Kidney capillary endothelial cell (primary cell): ENCODE data around the gene WDR20.
"Not testable (repeated sequence)": the region's sequence is repeated elsewhere in the genome, so short reads cannot be mapped to it uniquely, and the experiment has no call there.

ENCODE experiments used
- DNase-seq: peaks from one replicate; pipeline ENCODE4 v3.0.0-alpha.2; 2018; ENCODE audit warnings: low spot score

The WDR20 gene

DNA sequence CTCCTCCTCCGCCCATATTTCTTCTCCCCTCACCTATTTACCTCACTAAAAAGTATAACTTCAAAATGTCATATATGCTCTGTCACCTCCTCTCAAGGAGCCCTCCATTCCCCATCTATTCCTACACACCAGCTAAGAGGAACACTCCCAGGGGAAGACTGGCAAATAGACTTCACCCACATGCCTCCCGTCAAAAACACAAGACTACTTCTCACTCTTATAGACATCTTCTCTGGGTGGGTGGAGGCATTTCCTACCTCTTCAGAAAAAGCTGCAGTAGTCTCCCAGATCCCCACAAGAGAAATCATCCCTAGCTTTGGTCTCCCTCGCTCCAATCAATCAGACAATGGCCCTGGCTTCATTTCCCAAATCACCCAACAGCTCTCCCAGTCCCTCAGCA lies 99.1 kb downstream of the WDR20 start:
- DNase-seq = no peak

DNA sequence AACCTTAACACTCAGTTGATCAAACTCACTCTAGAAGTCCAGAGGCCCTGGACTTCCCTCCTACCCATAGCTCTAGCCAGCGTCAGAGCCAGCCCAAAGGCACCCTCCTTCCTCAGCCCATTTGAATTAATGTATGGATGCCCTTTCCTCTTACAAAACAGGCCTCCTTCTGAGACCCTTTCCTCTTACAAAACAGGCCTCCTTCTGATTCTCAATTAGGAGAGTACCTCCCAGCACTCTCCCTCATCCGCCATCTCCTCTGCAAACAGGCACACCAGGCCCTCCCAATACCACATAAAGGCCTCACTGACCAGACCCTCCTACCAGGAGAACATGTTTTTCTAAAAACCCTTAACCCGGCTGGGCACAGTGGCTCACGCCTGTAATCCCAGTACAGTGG lies 99.5 kb downstream of the WDR20 start:
- DNase-seq = no peak

DNA sequence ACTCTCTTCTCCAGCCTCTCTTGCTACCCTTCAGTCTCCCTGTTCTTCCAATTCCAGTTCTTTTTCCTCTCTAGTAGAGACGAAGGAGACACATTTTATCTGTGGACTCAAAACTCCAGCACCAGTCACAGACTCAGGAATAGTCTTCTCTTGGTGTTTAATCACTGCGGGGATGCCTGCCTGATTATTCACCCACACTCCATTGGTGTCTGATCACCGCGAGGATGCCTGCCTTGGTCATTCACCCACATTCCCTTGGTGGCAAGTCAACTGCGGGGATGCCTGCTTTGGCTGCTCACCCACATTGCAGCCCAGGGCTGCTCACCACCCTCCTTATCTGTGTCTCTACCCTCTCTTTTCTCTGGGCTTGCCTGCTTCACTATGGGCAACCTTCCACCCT lies 100.8 kb downstream of the WDR20 start:
- not testable (repeated sequence) for DNase-seq

DNA sequence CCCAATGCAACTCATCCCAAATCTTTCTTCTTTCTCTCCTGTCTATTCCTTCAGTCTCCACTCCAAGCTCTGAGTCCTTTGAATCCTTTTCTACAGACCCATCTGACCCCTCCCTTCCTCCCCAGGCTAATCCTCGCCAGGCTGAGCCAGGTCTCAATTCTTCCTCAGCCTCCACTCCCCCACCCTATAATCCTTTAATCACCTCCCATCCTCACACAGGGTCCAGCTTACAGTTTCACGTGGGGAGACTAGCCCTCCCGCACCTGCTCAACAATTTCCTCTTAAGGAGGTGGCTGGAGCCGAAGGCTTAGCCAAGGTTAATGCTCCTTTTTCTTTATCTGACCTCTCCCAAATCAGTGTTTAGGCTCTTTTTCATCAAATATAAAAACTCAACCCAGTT lies 101.5 kb downstream of the WDR20 start:
- no peak for DNase-seq

DNA sequence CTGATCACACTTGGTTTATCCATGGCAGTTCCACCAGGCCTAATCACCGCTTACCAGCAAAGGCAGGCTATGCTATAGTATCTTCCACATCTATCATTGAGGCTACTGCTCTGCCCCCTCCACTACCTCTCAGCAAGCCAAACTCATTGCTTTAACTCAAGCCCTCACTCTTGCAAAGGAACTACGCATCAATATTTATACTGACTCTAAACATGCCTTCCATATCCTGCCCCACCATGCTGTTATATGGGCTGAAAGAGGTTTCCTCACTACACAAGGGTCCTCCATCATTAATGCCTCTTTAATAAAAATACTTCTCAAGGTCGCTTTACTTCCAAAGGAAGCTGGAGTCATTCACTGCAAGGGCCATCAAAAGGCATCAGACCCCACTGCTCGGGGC lies 104.1 kb downstream of the WDR20 start:
- not testable (repeated sequence) for DNase-seq

DNA sequence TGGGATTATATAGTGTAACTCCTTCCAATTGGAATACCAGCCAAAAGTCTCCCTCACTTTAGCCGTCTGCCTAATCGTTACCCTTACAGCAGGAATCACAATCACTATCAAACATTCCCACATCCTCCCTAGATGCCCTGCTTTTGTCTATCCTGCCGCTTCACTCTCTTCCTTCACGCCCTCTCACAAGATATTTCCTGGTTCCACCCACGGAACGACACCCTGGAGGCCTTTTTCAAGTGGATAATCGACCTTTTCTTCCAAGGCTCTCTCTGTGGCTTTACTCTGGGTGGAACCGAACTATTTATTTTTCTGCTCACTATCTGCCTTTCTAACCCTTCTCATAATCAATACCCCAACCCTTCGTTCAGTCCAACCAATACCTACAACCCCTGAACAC lies 106.4 kb downstream of the WDR20 start:
- DNase-seq = no peak

DNA sequence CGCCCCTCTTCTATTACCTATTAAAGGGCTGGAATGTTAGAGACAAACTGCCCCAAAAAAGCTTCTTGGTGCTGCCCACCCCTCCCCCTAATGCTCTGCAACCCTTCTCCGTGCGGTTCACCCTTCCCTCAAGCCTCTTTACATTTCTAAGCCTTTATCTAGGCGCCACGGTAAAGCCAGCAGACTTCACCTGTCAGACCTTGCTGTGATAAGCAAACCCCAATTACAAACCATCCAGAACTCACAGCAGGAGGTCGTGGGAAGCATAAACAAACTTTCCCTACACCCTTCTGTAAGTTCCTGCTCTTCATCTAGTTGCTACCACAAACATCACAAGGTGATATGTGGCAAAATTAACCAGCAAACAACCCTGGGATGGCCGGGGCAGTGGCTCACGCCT lies 108.4 kb downstream of the WDR20 start:
- no peak for DNase-seq

DNA sequence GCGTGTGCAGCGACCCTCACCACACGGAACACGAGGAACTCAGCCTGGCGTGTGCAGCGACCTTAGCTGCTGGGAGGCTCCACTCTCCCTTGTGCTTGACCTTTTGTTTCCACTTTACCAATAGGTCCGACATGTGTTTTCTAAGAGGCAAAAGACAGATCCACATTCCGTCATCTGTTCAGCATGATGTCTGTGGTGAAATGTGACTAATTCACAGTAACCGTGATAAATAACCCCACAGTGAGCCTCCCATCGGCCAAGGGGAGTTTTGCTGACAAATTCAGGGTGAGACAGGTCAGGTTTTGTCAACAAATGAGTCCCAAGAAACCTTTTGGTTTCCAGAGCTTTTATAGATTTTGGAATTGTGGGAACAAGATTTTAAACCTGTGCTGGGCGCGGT lies 109.3 kb downstream of the WDR20 start:
- no peak for DNase-seq

DNA sequence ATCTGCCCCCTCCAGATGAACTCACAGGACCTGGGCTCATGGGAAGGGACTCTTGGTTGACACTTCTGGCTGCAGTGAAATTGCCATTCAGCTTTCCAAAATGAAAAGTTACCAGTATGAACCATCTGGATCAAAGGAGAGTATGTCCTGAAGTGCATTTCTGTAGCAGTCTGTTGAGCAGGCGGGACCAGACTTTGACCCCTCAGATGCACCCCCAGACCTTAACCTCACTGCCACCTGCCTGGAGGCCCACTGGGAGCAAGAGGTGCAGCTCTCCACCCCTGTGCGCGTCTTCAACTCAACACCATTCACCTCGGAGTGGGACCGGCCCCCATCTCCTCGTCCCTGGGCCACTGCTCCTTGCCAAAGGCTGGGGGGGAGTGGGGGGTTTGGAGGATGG lies 110.3 kb downstream of the WDR20 start:
- no peak for DNase-seq

DNA sequence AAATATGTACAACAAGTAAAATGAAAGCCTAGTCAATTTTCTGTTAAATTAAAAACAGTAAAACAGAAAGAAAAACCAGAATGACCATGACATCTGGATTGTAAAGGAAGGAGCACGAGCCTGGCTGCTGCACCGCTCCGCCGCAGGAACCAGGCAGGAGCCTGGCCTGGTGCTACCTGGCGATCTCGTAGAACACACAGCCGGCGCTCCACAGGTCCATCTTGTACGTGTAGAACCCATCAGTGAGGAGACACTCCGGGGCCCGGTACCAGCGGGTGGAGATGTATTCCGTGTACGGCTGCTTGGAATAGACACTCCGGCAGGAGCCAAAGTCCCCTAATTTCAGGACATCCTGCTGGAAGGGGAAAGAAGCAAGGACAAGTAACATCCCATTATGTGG lies 110.9 kb downstream of the WDR20 start:
- no peak for DNase-seq

DNA sequence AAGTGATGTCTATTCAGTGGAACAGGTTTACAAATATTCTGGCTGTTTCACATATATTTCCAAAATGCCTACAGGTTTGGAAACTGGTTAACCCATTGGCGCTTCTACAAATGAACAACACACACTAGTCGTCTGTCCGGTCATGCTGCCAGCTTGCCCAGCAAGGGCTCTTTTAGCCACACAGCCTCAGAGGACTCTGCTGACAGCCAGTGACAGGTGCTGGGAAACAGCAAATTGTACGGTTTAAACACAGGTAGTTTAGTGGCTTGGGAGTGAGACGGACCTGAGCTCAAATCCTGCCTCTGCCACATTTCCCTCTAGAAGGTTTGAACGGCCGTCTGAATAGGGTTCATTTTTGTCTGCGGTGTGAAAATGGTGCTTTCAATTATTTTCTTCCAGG lies 111.5 kb downstream of the WDR20 start:
- no peak for DNase-seq

DNA sequence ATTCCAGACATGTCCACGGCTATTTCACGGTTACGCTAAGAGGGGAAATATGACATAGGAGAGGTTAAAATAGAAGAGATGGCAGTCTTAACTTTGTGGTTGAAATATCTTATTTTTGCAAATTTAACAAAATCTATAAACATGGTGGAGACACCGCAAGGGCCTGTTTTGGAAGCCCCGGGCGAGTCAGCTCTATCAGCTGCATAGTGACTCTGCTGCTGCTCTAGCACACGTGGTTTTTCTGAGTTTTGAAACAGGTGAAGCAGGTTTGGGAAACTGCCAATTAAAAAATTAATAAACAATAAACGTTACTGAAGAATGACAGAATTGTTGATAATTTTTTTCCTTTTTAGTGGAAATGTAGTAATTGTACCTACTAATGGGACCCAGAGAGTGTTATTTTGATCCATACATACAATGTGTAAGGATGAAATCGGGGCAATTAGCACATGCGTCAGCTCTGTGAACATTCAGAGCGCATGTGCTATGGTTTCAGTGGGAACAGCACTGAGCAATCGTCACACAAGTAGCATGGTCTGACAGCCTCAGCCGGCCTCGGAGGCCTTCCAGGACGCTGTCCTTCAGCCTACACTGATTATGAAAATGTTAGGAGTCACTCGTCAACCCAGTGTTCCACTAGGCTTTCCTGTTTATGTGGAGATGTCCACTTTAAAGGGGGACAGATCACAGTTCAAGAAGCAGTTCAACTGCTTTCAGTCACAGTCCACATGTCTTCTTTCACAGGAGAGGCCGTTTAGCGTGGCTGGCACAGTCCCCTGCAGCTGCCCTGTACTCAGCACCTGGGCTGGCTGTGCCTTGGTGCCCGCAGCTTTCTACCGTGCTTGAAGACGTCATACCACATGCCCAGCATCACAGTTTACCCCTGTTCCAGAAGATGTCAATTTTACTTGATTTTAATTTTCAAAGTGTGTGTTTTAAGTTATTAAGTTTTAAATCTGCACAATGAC lies 113.4 kb downstream of the WDR20 start:
- DNase-seq = no peak

DNA sequence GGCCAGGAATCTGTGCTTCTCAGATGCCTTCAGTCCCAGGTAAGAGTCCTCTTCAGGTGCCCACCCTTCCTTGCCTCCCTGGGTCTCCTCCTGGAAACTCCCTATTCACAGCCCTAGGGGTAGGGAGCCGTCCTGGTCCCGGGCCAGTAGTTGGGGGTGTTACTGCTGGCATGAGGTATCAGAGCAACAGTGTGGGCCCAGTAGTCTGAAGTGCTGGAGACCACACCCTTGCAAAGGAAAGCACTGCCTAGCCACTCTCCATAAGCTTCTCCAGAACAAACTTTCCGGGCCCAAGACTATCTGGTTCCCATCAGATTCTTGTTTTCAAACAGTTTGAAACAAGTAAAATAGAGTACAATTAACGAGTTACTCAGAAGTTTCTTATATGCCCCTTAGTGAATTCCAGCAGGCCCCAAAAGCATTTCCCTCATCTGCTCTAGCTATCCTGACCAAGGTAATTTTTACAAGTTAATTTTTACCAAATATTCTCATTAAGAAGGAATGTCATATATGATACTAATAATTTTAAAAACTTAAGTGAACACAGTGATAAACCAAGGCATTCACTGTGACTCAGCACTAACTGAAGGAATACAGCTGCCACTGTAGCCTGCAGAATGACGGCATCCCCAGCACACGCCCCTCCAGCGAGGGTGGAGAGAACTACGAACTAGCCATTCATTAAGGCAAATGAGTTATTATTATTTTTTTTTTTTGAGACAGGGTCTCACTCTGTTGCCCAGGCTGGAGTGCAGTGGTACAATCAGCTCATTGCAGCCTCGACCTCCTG lies 115.9 kb downstream of the WDR20 start:
- no peak for DNase-seq

DNA sequence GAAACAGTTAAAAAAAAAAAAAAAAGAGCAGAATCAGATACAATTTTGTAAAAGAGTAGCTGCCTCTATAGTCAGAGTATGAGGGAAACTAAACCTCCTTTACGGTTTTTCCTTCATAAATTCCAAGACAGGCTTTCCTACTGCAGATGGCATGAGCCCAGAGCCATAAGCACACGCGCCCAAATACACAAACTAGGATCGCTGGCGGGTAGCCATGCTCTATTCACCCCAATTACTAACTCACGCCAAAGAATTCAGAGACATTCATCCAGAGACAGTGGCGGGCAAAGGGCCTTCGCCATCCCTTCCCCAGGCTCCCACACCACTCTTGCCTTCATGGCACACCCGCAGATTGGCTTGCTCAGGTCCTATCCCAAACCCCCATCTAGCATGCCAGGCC lies 117.0 kb downstream of the WDR20 start:
- DNase-seq = no peak

DNA sequence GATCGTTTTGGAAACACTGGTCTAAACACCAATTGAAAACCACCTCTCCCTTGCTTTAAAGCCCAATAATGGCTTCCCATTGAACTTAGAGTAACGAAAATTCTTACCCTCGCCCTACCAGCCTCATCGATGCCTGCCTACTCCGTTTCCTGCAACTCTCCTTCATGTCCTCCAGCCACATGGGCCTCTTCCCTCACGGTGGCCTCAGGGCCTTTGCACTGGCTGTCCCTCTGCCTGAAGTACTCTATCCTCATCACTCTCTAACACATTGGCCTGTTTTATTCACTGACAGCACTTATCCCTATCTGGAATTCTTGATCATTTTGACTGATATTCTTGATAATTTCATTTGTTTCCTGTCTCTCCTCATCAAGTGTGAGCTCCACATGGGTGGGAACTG lies 118.4 kb downstream of the WDR20 start:
- no peak for DNase-seq
